Erythroblast (primary cell): Measurements from ENCODE around the gene AKAP13.

Source experiments
- GATA1 ChIP-seq: IDR thresholded peaks from 2 replicates; pipeline ENCODE4 v1.6.1; 2011; ENCODE audit warnings: low read depth, mild to moderate bottlenecking, control low read depth, low read length, moderate library complexity
- POLR2A ChIP-seq: IDR thresholded peaks from 2 replicates; pipeline ENCODE4 v1.6.1; 2011; ENCODE audit warnings: mild to moderate bottlenecking, low read length

GRCh38 chr15:85557385-85557784 lies 177.0 kb downstream of the AKAP13 start:
- TF ChIP-seq POLR2A: no peak
- no peak for TF ChIP-seq GATA1
